Ovary (tissue), 9 donors: ENCODE results near the gene RAC2. TPM values are rescaled to one million over a fixed set of nuclear protein-coding genes. Genes with fewer than 3 reads are reported as not detected.
A peak's percentile ranks its signal among the peaks of the same experiment; 100 is the strongest.

ENCODE experiments used
- DNase-seq, 5 donors: peaks; one replicate each; pipeline ENCODE4 v3.0.0-alpha.2; 2019 to 2020
- H3K27ac ChIP-seq, 2 donors: fragments of 200-600 bp; one replicate each; pipeline versions ENCODE4 v1.5.1 to v1.8.0; 2019 to 2022
- H3K27me3 ChIP-seq: fragments of 200-600 bp; one replicate; pipeline ENCODE4 v1.8.0; 2022
- H3K36me3 ChIP-seq: fragments of 200-600 bp; sonication (generic); one replicate; pipeline ENCODE4 v1.5.1; 2019
- H3K4me1 ChIP-seq: one replicate; pipeline ENCODE4 v1.8.1; 2013; ENCODE audit warnings: mild to moderate bottlenecking, moderate library complexity; ENCODE audit not compliant: insufficient read depth
- H3K4me3 ChIP-seq: fragments of 200-600 bp; sonication (generic); one replicate; pipeline ENCODE4 v1.5.1; 2017
- H3K9me3 ChIP-seq, 2 donors: fragments of 200-600 bp in 1 of 2; sonication (generic) in 1 of 2; one replicate each; pipeline versions ENCODE4 v1.5.1 to v1.8.1; 2013 to 2019; ENCODE audit warnings: mild to moderate bottlenecking in 1 of 2, moderate library complexity in 1 of 2
- EP300 ChIP-seq: sonication (generic); formaldehyde crosslinking; IDR thresholded peaks from one replicate; pipeline ENCODE4 v1.6.1; 2017; ENCODE audit warnings: antibody characterized with exemption
- POLR2A ChIP-seq: fragments of 450-650 bp; IDR thresholded peaks from one replicate; pipeline ENCODE4 v1.6.1; 2017; ENCODE audit warnings: antibody characterized with exemption, mild to moderate bottlenecking, moderate library complexity
- WGBS, 3 donors: extraction: QIAGEN DNeasy Blood & Tissue Kit in 1 of 3; methylation state at CpG; one replicate each; pipeline versions ENCODE4 v1.1.5 to v1.1.7; 2013 to 2017; 5-methylcytosine and 5-hydroxymethylcytosine counted together
- intact Hi-C, 4 donors: fragments of 100-400 bp; cut with DNase I; formaldehyde crosslinking; loops; one replicate each; pipeline versions ENCODE4 v1.11.0 to v1.15.1; 2022 to 2023
- polyA plus RNA-seq, 2 donors: library from polyadenylated mRNA; stranded (reverse); fragments of 200-250 nt in 1 of 2; fragments of 350-450 nt in 1 of 2; fragmentation: Illumina TruSeq in 1 of 2; extraction: RNeasy Lipid Tissue Mini Kit (QIAGEN cat#74804) in 1 of 2; gene quantifications; one replicate each; pipeline ENCODE4 v1.2.3, GENCODE V29; 2013 to 2014
- total RNA-seq, 7 donors: library from RNA; depleted of rRNA in 2 of 7; stranded (reverse); fragments of >200 nt in 2 of 7; fragmentation: NEBNext Ultra II Directional in 3 of 7; extraction: Animal tissue kit (Norgen Biotek cat#: 25700) in 3 of 7; gene quantifications; one replicate each; pipeline versions ENCODE4 v1.1.0 to v1.2.4, GENCODE V29; 2016 to 2023
- TF ChIP-seq, protein P1 (sequence below), 3 donors: fragments of 450-650 bp in 2 of 3; fragments of 200-600 bp in 1 of 3; IDR thresholded peaks; one replicate each; pipeline versions ENCODE4 v1.5.1 to v1.8.0; 2016 to 2022; ENCODE audit warnings: antibody characterized with exemption in 3 of 3, mild to moderate bottlenecking in 1 of 3
- donor health status: DM: no; HTN: no; CAD: no; lungs with moderate emphysema.
- donor health status: DM: no; HTN: no; CAD: no.
- donor health status: Bipolar disorder and iron deficiency.
- donor health status: DM: yes; HTN: yes; CAD: no.
- donor health status: DM: no; HTN: no; CAD: no.
- donor health status: DM: yes; HTN: yes; CAD: no.

The RAC2 gene
- total and polyA plus RNA-seq, 9 donors: 2.3 to 18.4 (median 6.0) TPM

DNA sequence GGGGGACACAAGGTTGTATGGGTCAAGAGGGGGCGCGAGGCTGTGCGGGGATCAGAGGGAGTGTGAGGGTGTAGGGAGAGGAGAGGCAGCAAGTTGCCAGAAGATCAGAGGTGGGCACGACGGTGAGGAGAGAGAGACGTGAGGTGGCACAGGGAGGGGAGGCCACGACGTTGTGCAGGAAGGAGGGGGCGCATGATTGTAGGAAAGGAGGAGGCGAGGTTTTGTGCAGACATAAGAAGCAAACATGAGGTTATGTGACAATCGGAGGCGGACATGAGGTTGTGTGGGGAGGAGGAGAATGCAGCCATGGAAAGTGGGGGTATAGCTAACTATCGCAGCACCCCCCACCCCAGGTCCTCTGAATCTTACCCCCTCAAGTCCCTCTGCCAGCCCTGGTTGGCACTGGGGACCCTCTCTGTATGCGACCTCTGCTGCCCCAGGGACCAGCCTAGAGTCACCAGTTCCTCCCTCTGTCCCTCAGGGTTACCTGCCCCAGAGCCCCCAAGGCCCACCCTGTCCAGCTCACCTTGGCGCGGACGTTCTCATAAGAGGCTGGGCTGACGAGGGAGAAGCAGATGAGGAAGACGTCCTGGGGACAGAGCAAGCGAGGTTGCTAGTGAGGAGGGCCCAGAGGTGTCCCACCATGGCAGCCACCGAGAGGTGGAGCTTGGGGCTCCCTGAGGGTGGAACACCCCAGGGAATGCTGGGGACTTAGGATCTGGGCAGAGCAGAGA, 12.5 kb downstream of the RAC2 start:
- intact Hi-C loops: no loop called here
- DNase-seq: peak in 1 of 5 donors; percentile 11
- no peak overlapping the region for H3K27ac ChIP-seq
- no peak for TF ChIP-seq POLR2A
- no peak for TF ChIP-seq EP300
- TF ChIP-seq, protein P1, sequence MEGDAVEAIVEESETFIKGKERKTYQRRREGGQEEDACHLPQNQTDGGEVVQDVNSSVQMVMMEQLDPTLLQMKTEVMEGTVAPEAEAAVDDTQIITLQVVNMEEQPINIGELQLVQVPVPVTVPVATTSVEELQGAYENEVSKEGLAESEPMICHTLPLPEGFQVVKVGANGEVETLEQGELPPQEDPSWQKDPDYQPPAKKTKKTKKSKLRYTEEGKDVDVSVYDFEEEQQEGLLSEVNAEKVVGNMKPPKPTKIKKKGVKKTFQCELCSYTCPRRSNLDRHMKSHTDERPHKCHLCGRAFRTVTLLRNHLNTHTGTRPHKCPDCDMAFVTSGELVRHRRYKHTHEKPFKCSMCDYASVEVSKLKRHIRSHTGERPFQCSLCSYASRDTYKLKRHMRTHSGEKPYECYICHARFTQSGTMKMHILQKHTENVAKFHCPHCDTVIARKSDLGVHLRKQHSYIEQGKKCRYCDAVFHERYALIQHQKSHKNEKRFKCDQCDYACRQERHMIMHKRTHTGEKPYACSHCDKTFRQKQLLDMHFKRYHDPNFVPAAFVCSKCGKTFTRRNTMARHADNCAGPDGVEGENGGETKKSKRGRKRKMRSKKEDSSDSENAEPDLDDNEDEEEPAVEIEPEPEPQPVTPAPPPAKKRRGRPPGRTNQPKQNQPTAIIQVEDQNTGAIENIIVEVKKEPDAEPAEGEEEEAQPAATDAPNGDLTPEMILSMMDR (IDR thresholded peaks at IDR 0.05): no peak
- no peaks in the 10 kb centered on the region for H3K36me3 ChIP-seq
- H3K4me1 ChIP-seq: no peaks in the 10 kb centered on the region
- H3K9me3 ChIP-seq: no peaks in the 10 kb centered on the region
- no peaks in the 10 kb centered on the region for H3K27me3 ChIP-seq
- WGBS, 3 donors: 84 to 85% (median 84%) methylated on average over 21 of the region's 21 CpGs
- H3K4me3 ChIP-seq: no peak overlapping the region

DNA sequence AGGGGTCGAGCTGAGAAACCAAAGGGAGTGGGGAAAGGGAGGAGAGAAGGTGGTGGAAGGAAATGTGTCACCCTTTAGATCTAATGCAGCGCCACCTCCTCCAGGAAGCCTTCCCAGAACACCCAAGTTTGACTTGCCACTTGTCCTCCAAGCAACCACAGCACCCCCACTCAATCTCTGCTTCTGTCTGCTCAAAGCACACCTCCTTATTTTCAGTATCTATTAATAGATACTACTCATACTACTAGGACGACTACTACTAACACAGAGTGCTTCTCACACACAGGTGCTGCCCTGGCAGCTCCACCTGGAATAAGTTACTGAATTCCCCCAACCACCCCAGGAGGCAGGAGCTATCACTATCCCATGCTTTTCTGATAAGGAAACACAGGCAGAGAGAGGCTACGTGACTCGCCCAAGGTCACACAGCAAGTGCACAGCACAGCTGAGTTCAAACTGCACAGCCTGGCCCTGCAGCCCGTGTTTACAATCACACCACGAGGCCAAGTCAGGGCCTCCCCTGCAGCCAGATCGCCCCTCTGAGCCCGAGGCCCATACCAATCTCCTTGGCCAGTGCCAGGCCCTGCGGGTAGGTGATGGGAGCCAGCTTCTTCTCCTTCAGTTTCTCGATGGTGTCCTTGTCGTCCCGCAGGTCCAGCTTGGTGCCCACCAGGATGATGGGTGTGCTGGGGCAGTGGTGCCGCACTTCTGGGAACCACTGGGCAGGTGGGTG, 13.2 kb downstream of the RAC2 start:
- H3K27ac ChIP-seq: no peak overlapping the region
- H3K4me1 ChIP-seq: no peaks in the 10 kb centered on the region
- WGBS, 3 donors: 60 to 71% (median 65%) methylated on average over 12 to 14 of the region's 14 CpGs
- intact Hi-C loops: no loop called here
- no peak overlapping the region for H3K4me3 ChIP-seq
- no peaks in the 10 kb centered on the region for H3K36me3 ChIP-seq
- DNase-seq: peak in 1 of 5 donors; percentile 24
- H3K9me3 ChIP-seq: no peaks in the 10 kb centered on the region
- no peaks in the 10 kb centered on the region for H3K27me3 ChIP-seq
- TF ChIP-seq EP300 (no peak), POLR2A (no peak)
- TF ChIP-seq, protein P1 (IDR thresholded peaks at IDR 0.05): no peak

DNA sequence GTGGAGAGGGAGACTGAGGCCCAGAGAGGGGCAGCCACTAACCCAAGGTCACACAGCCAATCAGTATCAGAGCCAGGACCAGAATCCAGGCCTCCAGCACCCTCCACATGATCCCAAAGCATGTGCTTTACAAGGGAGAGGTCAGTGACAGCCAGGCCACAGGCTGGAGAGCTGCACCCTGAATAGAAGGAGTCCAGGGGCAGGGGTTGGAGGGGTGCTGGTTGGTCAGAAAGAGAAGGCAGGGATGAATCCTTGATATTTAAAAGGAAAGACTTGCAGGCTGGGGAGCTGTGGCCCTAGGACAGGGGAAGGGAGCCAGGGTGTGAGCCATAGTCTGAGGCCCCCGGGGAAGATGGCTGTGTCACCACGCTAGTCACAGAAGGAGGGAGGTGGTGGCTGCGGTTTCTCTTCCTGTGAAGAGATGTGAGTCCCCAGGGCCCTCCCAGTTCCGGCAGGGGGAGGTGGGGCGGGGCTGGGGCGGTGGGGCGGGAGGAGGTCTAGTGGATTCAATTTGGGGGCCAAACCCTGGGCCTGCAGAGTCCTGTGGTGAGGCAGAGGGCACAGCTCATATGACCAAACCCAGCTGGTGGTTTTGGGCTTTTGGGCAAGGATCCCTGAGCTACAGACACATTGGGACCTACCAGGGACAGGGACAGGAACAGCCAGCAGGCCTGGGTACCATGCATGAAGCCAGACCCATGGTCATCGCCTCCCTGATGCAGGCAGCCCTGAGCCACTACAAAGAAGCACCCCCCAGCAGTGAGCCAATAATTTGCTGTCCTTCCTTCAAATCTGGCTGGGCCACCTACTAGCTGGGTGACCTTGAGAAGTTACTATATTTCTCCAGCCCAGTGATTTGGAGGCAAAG, 14.0 kb downstream of the RAC2 start:
- no peak overlapping the region for H3K27ac ChIP-seq

More for the DNA sequence above, 14.0 kb downstream of the RAC2 start:
- TF ChIP-seq POLR2A (no peak), EP300 (no peak)
- TF ChIP-seq, protein P1 (IDR thresholded peaks at IDR 0.05): no peak
- Histone ChIP-seq H3K9me3 (no peaks in the 10 kb centered on the region), H3K27me3 (no peaks in the 10 kb centered on the region), H3K36me3 (no peaks in the 10 kb centered on the region), H3K4me3 (no peak overlapping the region), H3K4me1 (no peaks in the 10 kb centered on the region)
- DNase-seq: no peak
- intact Hi-C loops: no loop called here
- WGBS, 3 donors: 71 to 81% (median 76%) methylated on average over 8 of the region's 8 CpGs
